Activated CD8-positive, alpha-beta memory T cell treated with anti-CD3 and anti-CD28 coated beads for 48 hours (primary cell): Measurements from ENCODE around the gene SLC26A2.
"Not testable (repeated sequence)": the region's sequence is repeated elsewhere in the genome, so short reads cannot be mapped to it uniquely, and the experiment has no call there.

Experiments used
- DNase-seq, 3 experiments: peaks; one replicate each; pipeline ENCODE4 v3.0.0-alpha.2; 2020; ENCODE audit warnings: low read depth in 2 of 3, low spot score in 2 of 3

Gene SLC26A2

DNA sequence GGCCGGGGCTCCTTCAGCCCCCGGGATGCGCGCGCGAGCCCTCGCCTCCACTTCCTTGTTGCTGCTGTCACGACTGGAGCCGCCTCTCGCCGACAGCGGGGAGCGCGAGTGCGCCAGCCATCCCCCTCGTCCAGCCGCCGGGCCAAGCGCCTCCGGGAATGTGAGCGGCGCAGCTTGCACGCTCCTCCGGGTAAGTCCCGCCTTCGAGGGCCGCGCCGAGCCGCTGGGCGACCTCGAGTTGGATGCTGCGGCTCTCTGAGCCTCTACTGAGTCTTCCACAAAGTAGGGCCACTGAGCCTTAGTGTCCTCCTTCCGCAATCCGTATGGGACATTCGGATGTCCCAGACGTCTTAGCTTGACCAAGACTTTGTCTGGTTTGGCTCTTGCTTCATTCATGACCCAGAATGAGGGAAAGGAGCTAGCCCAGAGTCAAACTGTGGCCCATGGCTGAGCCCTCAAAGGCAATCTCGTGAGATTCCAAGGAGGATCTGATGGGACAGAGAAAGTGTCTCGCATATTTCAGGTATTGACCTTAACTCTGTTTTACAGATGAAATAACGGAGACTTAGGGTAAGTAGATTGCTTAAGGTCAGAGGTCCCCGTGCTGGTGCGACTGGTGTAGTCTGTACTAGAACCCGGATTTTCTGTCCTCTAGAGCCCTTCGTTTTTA, 40.6 kb downstream of the SLC26A2 start:
- DNase-seq, result peak in 2 of 3 experiments; percentile 15 to 16

DNA sequence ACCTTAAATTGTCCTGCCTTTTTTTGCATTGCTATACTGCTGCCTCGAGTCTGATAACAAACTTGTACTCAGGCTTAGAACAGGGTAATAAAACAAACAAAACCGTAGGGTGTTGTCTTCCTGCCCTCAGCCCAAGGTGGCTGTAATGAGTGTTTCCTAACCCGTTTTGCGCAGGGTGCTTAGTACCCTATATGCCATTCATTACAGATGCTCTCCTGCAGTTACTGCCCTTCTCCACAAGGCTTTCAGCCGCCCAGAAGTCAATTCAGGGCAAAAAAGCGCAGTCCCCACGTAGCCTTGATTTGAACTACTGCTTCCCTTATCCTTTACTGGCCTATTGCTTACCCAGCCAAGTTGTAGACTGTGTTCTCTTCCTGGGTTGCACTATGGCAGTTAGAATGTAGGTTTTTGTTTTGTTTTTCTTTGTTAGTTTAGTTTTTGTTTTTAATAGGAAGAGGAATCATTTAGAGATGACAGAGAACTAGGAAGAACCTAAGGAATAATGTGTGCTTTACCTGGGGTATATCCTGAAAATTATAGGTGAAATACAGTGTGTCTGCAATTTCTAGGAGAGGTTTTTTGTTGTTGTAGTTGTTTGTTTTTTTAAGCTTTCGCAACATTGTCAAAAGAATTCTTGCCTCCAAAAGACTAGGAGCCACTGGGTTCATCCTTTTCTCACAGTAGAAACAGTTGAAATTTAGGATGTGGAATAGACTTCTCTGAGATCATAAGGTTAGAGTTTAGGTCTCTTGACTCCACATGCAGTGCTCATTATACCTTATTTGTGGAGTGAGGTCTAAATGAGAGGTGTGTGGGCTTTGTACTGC, 41.3 kb downstream of the SLC26A2 start:
- DNase-seq, result peak in 2 of 3 experiments; percentile 15 to 23

DNA sequence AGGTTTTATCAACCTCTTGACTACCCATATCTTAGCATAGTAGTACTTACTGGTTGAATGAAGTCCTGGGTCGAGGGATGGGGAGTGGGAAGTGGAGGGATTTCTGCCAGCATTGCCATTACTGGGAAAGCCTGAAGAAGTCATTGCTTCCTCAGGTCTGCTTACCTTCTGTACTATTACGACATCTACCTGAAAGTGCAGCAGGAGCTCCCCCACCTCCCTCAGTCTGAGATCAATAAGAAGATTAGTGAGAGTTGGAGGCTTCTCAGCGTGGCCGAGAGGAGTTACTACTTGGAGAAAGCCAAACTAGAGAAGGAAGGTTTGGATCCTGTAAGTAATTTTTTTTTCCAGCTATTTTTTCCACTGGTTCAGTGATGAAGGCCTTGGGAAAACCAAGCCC, 45.8 kb downstream of the SLC26A2 start:
- DNase-seq, result no peak

DNA sequence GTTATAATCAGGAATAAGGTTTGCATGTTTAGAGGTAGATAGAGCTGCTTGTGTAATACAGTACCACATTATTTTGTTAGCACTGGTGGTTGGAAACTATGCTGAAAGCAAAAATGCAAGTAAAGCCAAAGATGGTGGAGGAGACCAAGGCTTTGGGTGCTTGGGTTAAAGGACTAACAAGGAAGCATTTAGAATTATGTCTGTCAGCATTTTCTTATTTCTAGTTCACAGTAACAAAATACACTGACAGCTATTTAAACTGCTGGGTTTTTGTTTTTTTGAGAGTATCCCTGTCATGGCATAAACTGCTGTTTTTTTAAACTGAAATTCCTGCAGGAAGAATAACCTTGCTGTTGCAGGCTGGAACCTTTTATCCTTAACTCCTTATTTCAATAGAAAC, 46.5 kb downstream of the SLC26A2 start:
- DNase-seq, result no peak

DNA sequence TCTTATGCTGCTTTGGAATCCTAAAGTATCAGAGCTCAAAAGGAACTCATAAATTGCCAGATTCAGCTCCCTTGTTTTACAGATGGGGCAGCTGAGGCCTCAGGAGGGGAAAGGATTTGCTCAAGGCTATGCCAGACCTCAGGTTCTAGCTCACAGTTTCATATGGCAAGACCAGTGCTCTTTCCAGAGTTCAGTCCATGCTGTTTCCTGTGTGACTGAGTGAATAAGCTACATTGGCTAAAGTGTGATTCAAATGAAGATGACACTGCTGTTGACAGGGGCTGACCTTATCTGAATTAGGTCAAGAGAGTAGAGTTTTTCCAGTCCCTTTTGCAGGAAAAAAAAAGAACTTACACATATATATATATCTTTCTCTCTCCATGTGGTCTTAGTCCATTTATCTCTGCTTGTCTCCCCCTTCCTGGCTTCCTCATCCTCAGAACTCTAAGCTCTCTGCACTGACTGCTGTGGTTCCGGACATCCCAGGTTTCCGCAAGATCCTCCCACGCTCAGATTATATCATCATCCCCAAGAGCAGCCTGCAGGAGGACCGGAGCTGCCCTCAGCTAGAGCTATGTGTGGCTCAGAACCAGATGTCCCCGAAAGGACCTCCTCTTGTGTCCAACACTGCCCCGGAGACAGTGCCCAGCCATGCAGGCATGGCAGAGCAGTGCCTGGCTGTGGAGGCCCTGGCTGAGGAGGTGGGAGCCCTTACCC, 49.3 kb downstream of the SLC26A2 start:
- no peak for DNase-seq

DNA sequence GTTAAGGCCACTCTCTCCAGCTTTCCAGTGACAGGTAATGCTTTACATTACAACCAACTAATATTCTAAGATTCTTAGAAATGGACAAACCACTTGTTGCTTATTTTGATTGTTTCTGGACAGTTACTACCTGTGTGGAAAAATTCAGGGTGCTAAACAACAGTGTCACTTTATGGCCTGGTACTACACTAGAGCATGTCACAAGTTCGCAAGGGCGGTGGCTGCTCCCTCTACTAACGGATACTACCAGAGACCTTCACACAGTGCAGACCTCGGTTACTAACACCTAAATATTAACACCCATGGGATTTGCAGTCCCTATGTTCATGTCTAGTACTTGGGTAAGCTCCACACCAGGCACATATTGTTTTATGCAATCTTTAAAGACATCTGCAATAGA, 53.4 kb downstream of the SLC26A2 start:
- no peak for DNase-seq

DNA sequence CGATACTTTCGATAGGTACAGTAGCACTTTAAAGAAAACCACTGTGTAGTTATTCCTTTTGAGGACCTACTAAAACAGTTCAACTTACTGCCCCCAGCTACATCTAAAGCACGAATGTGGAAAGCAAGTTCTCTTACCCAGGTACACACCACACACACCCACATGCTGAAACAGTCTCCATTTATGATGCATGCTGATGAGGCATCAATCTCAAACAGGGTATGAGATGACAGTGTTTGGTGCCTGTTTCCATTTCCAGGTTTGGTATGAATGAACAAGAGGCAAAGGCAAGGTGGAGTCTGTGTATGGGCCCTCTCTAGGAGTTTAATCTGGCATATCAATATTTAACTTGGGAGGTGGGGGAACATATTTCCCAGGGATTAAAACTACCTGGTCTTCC, 53.9 kb downstream of the SLC26A2 start:
- DNase-seq, result no peak

DNA sequence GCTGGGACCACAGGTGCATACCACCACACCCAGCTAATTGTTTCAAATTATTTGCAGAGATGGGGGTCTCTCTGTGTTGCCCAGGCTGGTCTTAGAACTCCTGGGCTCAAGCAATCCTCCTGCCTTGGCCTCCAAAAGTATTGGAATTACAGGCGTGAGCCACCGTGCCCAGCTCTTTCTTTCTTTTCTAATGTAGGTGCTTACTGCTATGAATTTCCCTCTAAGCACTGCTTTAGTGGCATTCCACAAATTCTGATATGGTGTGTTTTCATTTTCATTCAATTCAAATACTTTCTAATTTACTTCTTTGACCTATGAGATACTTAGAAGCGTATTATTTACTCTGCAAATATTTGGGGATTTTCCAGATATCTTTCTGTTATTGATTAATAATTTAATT, 54.9 kb downstream of the SLC26A2 start:
- no peak for DNase-seq

DNA sequence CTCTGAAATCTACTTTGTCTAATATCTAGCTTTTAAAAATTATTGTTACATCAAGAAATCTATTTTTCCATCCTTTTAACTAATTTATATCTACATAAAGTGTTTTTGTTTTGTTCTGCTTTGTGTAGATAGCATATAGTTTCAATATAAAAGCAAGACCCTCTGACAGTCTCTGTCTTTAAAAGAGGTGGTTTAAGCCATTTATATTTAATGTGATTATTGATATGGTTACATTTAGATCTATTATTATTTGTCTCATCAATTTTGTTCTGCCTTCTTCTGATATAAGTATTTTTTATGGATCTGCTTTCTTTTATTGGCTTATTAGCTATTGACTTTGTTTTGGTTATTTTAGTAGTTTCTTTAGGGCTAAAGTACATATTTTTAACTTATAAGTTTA, 56.0 kb downstream of the SLC26A2 start:
- DNase-seq, result no peak

DNA sequence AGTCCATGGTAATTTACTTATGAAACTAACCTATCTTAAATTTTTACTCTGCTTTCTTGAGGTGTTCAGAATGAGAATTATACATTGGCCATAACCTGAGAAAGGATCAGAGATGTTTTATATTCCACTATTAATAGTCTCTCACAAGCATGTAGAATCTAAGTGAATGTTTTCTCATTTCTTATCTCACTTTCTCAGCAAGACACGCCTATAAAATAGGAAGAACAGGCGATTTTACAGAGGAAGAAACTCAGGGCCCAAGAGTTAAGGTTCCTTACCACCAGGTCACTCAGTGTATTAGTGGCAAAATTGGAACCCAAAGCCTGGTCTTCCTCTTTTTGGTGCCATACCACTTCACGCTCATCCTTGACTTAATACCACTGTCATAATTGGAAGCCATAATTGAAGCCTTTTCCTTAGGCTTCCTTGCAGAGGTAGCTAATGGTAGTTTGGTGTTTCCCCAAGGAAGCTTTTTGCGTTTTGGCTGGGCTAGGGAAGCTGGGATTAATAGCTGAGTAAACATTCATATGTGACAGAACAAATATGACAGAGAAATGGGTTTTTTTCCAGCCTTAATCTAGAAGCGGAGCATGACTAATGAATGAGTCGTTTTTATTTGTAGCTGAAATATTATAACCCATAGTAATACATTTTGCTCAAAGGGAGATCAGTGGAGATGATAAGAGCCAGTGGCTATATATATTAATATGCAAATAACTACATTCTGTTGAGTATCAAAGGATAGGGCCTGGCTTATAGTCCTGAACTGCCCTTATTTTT, 56.9 kb downstream of the SLC26A2 start:
- no peak for DNase-seq

DNA sequence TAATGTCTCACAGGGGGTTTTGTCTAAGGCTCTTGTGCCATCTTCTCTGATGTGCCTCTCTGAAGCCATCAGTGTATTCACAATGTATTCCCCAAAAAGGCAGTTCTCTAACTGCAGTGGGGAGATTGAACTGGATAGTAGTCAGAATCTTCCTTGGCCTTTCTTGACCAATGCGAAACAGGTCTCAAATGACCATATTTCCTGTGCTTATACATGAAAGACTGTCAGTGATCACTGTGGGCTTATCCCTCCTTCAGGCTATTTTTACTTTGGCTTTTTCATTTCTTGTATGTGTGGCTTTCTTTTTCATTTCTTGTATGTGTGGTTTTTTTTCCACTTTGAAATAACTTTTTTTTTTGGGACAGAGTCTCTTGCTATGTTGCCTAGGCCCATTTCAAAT, 59.7 kb downstream of the SLC26A2 start:
- DNase-seq, result no peak

DNA sequence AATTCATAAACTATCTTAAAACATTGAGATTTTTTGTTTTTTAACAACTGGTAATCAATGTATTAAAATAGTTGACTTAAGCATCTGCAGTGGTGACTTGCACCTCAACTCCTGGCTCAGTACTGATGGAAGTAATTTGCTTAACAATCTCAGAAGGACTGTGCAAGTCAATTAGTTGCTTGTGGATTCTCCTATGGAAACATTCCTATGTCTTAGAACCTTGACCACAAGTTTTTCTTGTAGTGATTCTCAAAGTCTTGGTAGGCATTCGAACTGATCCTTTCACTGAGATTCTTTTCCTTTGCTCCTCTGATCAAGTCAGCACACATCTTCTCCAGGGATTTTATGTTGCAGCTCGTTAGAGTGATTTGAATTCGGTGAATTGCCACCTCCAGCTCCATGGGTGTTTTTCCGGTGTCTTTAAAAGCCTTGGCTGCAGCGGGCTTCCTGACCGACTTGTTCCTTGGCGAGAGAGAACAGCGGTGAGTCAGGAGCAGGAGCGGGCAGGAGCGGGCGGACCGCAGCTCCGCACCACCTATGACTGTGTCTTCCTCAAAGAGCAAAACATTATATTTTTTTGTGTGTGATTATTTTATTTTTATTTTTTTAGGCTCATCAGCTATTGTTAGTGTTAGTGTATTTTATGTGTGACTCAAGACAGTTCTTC, 61.1 kb downstream of the SLC26A2 start:
- DNase-seq, result no peak

DNA sequence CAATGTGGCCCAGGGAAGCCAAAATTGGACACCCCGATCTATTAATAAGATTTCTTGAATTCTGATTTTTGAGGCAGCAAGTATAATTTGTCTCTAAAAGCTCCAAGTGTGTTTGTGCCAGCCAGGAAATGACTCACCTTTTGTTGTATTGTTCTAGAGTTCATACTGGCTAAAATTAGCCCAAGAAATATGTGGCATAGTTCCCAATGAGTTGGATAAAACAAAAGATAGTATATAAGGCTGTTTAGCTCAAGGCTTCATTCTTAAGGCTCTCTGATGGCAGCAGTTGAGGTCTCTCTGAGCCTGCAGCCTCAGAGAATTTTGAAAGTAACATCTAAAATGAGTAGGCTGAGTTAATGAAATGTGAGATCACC, 61.6 kb downstream of the SLC26A2 start:
- no peak for DNase-seq

DNA sequence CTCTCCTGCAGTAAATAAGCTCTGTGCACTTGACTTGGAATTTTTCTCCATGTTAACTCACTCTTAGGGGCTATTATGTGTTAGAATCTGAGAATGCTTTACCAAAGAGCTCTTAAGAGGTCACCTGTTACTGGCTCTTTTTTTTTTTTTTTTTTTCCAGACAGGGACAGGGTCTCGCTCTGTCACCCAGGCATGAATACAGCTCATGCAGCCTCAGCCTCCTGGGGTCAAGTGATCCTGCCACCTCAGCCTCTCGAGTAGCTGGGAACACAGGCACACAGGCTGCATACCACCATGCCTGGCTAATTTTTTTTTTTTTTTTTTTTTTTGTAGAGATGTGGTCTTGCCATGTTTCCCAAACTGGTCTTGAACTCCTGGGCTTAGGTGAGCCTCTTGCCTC, 62.1 kb downstream of the SLC26A2 start:
- DNase-seq, result no peak

DNA sequence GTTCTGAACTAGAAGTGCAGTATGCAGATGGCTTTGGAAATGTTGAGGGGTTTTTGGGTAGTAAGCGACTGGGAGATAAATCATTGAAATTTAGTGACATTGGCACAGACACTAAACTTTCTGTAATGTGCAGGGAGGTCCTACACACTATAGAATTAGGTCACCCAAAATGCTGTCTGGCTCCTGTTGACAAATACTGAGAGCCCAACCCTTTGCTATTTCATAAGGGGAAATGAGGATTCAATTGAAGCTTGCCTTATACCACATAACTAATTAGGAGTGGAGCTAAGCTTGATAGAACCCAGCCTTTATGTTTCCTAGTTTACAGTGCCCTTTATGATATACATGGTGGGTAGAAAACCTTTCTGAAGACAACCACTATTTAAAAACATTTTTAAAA, 62.6 kb downstream of the SLC26A2 start:
- no peak for DNase-seq

DNA sequence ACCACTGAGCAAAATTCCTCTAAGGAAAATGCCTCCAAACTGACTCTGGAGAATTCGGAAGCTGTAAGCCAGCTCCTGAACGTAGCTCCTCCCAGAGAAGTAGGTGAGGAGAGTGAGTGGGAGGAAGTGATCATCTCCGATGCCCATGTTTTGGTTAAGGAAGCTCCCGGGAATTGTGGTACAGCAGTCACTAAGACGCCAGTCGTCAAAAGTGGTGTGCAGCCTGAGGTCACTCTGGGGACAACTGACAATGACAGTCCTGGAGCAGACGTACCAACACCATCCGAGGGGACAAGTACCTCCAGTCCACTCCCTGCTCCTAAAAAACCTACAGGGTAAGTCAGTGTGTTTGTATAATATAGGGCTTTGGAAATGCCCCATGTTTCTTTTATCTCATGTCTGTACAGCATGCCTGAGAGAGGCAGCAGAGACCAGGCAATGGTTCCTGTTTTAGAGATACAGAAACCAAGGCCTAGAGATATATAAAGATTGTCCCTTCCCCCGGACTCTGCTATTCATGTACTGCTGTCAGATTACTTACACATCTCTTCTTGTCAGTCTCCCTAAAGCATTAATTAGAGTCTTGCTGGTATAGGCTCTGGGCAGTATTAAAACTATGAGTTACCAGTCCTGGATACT, 63.9 kb downstream of the SLC26A2 start:
- DNase-seq, result no peak

DNA sequence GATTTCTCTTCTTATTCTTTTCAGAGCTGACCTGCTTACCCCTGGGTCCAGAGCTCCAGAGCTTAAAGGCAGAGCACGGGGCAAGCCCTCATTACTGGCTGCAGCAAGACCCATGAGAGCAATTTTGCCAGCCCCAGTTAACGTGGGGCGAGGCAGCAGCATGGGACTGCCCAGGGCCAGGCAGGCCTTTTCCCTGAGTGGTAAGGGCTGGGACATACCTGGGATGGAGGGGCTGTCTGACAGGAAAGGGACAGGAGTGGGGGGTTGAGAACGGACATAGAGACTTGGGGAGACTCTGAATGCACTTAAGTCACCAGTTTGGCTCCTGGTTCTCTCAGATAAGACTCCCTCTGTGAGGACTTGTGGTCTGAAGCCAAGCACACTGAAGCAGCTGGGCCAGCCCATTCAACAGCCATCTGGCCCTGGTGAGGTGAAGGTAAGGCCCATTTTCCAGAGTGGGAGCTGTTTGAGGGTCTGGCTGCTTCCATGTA, 66.2 kb downstream of the SLC26A2 start:
- DNase-seq, result no peak

DNA sequence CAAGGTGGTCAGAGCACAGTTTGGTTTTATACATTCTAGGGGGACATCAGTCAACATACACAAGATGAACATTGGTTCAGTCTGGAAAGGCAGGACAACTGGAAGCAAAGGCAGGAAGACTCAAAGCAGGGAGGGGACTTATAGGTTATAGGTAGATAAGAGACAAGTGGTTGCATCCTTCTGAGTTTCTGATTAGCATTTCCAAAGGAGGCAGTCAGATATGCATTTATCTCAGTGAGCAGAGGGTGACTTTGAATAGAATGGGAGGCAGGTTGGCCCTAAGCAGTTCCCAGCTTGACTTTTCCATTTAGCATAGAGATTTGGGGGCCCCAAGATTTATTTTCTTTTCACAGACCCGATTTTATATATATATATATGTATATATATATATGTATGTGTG, 67.5 kb downstream of the SLC26A2 start:
- not testable (repeated sequence) for DNase-seq

DNA sequence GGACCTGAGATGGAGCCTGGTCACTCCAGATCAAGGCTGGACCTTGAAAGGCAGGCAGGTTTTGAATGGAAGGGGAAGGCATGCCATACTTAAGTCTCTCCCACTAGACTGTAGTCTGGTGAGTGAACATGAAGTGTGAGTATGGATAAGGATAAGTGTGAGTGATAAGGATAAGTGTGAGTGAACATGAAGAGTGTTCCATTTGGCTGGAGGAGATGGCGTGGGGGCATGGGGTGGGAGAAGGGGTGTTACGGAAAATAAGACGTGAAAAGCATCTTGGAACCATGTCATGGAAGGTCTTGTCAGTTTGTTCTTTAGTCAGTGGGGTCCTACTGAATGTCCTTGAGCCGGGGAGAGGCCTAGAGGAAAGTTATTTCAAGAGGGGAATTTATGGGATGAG, 72.8 kb downstream of the SLC26A2 start:
- DNase-seq, result no peak

DNA sequence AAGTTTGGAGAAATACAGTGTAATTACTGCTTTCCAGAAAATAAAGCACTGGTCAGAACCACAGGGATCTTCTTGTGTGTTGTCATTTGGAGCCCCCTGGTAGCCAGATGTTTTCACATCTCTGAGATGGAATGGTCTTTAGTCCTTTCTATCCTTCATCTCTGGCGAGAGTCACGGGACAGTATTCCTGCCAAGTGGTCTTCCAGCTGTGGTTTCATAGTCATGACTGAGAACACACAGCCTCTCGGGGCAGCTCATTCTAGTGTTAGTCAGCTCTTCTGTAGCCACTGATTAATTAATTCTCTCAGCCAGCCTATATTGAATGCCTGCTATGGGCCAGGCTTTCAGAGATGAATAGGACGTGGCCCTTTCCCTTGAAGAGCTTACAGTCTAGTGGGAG, 74.1 kb downstream of the SLC26A2 start:
- DNase-seq, result no peak
